Cerebellar nuclear complex (tissue), 1 donor: ENCODE results near the gene KDM4C.
"Not testable (repeated sequence)": the region's sequence is repeated elsewhere in the genome, so short reads cannot be mapped to it uniquely, and the experiment has no call there.

ENCODE experiments used
- DNase-seq, 2 experiments: peaks; one replicate each; lab custom pipeline; 2025; lab: John Stamatoyannopoulos, UW

The KDM4C gene

DNA sequence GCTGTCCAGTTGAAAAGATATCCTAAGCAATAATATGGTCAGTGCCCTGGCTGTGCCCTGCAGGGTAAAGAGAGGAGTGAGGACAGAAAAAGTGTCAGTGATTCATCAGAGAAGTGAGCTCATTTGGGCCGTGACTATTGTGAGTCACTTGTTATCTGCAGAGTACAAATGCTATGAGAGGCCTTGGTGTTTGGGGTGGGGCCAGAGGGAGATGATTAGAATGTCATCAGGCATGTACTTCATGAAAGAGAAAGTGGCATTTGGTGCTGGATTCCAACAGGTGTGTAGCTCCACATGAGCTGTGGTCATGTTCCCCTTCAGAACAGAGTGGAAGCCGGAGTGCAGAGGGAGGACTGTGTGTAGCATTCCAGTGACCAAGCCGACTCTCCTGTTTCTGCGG, 174.1 kb downstream of the KDM4C start:
- no peak for DNase-seq

DNA sequence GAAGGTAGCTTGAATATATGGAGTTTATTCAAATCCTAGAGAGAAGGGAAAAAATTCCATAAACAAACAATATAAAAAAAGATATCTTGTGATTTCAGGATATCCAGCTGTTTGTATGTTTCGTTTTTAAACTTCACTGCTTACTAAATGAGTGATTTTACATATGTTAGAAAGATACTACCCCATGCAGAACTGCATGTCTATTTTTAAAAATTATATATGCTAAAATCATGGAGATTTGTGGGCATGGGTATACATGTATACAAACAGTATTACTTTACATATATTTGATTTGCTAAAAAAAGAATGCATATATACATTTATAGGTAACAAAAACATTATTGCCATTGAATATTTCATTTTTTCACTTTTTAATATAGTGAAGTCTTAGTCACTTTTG, 178.3 kb downstream of the KDM4C start:
- no peak for DNase-seq

DNA sequence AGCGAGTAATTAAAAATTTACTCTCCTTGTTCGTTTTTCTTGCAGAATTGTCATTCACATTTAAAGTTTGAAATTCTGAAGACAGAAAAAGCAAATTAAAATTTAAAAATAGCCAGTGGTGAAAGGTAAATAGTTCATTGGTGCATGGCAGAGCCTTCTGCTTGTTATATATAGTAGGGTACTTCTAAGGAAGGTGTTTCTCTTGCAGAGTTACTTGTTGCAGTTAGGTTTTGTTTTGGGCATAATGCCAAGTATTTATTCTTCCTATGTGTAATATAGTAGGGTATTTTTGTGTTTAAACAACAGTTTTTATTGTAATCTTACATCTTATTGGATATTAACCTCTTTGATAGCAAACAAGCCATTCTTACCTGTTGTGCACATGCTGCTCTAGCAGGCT, 179.4 kb downstream of the KDM4C start:
- DNase-seq, result no peak

DNA sequence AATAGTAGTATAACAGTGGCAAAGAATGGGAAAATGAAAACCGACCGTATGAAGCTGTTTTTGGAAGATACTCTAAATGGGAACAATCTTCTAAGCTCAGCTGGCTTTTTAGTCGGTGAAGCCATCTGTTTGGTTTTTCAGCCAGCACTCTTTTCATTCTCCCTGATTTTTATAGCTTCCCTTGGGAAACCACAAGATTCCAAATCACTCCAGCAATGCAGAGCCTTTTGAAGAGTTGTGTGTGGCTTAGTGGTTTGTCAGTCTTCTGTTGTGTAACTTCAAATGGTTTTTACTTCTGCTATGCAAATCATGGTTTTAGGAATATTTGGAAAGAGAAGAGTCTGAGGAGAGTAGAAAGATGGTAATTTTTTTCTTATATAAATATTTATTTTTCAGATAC, 180.7 kb downstream of the KDM4C start:
- peak in 1 of 2 experiments; percentile 54 for DNase-seq

DNA sequence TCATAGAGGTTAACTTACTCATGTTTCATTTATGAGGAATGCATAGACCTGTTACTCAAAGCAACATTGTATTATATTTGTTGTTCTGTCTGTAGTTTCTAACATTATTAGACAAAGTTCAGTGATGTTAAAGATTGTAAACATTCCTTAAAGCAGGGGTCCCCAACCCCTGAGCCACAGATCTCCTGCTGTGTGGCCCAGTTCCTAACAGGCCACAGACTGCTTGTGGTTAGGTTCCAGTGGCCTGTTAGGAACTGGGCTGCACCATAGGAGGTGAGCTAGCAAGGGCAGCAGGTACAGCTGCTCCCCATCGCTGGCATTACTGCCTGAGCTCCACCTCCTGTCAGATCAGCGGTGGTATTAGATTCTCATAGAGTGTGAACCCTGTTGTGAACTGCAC, 181.1 kb downstream of the KDM4C start:
- no peak for DNase-seq

DNA sequence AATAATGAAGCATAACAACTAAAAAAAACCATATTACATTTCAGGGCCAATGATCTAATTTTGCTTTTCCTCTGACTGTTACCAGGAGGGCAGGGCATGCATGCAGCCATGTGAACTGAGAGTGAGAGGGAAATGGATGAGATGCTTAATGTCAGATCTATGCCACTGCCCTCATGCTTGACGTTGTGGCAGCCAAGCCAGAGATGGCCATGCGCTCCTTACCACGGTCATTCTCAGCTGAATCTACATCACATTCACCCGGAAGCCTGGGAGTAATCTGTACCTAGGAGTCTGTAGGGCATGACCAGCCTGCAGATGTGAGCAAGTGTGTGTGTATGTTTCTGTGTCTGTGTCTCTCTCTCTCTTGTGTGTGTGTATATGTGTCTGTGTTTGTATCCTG, 183.7 kb downstream of the KDM4C start:
- DNase-seq, result no peak

DNA sequence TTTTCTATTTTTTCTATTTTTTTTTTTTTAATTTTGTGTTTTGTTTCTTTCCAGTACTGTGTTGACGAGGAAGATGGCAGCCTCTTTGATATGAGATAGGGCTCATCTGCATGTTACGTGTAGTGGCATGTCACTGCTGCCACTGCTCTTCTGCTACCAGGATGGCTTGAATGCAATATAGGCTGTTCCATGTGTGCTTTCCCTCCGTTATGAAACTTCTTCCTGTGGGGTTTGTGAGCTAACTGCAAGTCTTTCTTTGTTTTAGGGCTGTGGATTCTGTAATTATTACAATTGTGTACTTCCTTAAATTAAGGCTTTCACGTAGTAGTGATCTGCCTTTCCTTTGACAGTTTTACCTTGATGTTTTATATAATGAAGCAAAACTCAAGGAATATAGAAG, 184.6 kb downstream of the KDM4C start:
- DNase-seq, result no peak

DNA sequence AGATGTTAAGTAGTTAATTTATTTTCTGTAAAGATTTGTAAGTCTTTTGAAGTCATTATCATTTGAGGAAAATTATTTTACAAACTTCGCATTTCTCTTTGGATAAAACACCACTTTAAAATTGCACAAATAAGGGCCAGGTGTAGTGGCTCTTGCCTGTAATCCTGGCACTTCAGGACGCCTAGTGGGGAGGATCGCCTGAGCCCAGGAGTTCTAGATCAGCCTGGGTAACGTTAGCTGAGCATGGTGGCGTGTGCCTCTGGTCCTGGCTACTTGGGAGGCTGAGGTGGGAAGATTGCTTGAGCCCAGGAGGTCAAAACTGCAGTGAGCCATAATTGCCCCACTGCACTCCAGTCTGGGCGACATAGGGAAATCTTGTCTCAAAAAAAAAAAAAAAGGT, 185.5 kb downstream of the KDM4C start:
- no peak for DNase-seq

DNA sequence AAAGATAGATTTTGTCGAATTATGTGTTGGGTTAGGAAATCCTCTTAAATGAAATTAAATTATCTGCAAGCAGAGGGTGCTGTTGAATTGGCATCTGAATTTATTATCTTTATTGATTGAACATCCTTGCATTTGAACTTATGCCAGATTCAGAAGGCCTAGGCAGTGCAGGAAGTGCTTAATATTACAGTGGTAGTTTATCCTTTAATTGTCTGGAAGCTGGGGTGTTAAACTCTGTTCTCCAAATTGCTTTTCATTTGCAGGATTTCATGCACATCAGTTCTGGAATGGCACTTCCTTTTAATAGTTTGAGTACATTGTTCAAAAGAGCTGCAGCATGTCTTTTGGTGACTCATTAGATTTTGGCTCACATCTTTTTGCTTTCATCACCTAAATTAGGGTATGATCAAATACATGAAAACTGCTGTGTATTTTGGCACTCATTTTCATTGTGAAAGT, 186.3 kb downstream of the KDM4C start:
- DNase-seq, result no peak

DNA sequence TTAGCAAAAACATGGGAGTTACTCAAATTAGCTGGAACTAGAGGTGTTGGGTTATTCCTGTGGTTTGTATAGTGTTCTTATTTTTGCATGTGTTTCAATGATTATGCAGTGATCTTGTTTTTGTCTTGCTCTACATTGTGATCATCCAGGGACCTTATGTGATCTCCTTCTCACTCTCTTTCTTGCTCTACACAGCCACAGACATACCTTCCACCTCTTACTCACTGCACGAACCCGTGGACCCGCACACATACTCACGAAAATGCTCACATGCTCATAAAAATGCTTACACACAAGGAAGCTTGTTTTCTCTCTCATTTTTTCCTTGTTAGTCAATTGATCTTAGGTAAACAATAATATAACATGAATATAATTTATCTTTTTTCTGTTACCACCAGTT, 187.1 kb downstream of the KDM4C start:
- no peak for DNase-seq

DNA sequence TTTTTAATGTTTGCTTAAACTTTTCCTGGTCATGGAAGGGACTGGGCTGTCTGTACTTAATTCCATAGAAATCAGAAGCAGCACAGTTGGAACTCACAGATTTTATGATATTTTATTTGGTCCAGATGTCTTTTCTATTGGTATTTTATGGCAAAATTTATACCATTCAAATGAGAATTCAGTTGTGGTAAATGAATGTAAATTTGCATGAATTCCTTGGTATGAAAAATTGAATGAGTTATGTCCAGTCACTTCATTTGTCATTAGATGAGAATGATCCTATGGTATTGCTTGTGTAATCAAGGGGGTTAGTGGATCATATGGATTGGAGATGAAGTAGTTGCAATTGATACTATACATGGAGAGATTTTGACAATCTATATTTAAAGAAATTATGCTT, 188.0 kb downstream of the KDM4C start:
- no peak for DNase-seq

DNA sequence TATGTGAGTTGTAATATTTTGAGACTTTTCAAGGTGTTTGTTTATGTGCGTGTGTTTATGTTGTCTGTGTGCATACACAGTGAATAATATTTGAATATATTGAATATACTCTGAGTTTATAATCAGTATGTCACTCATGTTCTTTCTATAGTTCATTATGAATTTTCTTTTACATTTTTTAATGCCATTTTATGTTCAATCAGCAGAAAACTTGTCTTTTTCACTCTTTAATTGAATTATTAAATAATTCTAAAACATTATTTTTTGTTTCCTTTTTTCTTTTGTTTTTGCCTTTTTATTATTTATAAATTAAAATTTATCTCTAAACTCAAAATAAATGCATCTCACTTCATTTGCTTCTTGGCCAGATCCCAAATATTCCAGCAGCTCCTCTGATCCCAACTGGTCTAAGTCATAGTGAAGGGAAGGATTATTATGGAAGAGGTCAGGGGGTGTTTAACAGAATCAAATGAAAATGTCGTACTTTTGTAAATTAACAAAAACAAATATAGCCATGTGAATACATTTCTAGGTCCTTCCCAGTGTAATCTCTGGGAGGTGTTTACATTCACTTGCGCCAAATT, 188.9 kb downstream of the KDM4C start:
- DNase-seq, result no peak

DNA sequence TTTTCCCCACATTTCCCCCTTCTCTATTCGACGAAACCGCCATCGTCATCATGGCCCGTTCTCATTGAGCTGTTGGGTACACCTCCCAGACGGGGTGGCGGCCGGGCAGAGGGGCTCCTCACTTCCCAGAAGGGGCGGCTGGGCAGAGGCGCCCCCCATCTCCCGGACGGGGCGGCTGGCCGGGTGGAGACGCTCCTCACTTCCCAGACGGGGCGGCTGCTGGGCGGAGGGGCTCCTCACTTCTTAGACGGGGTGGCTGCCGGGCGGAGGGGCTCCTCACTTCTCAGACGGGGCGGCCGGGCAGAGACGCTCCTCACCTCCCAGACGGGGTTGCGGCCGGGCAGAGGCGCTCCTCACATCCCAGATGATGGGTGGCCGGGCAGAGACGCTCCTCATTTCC, 191.1 kb downstream of the KDM4C start:
- DNase-seq, result not testable (repeated sequence)

DNA sequence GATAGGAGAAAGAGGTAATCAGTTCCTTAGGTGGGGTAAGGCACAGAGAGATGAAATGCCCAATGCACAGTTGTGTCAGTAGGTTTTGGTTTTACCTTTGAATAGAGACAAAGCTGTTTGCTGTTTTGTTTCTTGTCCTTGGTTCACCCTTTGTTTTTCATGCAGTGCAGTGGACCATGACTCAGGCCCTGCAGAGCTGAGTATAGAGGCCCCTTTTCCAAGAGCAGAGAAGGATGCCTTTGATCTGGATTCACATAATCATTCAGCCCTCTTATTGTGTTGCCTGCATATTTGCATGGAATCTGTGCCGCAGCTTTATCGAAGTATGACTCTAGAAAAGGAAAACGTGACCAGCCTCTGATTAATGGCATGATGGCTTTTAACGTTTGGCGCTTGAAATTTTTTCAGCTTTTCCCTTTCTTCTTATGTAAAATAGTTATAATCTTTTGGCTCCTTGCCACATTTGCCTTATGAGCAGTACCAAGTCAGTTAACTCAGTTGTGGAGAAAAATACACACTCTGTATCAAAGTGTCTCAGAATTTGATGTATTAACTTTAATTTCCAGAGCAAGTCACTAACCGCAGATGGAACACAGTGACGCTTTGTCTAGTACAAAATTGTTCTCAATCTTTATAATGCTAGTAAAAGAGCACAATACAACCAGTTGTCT, 197.6 kb downstream of the KDM4C start:
- DNase-seq, result no peak

DNA sequence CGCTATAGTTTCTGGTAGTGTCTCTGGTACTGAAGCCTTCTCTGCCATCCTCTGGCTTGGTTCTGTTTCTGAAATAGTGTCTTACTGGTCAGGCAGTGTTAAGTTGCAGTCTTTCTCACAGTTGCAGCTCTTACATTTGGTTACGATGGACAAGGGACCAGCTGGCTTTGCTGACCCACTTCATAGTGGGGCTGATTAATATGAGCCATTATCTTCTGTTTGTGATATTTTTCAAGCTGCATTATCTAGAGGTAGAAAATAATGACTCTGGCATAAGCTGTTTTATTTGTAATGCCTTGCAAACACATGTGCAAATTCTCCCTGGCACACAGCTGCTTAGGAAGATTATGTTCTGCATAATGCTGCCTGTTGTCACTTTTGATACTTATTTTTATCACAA, 199.1 kb downstream of the KDM4C start:
- DNase-seq, result no peak

DNA sequence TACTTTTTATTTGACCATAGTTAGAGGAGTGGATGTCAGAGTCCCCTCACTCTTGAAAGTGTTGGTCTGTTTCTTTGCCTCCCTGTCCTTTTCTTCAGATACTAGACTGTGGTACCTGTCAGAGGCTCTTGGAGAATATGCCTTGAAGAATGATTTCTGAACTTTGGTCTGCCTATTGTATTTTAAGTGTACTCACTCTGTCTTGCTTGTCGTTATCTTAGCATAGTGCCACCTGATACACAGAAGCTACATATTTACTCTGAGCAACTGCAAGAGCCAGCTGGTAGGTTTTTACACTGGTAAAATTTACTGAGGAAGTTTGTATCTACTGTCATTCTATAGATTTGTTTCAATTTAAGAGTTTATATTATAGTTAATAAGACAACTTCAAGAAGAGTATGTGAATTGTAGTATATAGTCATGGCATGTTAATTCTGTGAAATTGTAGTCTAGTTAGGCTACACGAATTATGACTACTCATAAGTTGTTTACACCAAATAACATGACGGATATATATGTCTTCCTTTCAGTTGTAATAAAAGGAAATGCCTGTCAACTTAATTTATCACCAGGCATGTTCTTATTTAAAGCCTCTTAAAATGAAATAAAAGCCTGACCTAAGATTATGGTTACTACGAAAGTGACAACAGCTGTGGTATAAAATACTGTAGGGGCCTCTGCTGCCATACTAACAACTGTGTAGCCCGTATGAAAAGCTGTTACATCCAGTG, 201.7 kb downstream of the KDM4C start:
- DNase-seq, result no peak

DNA sequence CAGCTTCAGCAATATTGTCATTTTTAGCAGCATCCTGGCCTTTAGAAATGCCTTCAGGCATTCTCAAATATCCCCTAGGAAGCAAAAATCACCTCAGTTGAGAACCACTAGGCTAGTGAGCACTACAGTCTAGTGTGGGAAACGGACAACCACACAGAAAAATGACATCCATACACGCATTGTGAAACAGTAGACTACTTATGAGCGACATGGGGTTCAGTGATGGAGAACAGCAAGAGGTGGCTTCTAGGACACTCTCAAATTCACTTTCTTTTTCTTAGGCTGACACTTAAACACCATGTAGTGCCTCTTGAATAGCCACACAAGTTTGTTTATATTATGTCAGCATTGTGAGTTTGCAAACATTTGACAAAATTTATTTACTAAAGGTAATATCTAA, 203.0 kb downstream of the KDM4C start:
- no peak for DNase-seq

DNA sequence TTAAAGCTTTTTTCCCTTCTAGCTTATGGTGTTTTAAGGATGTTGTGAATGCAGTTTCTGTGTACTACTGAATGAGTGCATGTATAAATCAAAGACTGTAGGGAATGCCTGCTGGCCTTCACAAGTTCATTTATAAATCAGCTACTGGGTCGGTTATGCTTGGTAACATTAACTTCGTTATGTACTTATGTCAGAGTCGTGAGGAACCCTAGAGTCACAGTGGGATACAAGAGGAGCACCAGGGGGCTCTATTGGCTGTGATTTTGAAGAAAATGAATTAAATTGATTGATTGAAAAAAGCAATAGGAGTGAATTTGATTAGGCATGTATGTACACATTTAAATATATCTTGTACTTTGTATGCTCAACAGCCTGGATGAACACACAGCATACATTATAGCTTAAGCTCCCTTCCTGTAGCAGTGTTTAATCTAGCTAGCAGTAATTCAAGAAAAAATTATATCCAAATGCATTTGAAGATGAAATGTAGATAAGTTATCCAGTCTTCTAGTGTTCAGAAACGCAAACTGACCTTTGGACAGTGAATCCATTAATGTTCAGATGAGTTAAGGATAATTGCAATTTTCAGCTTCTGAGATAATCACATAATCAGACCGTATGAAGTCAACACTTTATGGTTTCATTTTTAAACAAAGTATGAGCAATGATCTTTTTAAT, 204.2 kb downstream of the KDM4C start:
- no peak for DNase-seq

DNA sequence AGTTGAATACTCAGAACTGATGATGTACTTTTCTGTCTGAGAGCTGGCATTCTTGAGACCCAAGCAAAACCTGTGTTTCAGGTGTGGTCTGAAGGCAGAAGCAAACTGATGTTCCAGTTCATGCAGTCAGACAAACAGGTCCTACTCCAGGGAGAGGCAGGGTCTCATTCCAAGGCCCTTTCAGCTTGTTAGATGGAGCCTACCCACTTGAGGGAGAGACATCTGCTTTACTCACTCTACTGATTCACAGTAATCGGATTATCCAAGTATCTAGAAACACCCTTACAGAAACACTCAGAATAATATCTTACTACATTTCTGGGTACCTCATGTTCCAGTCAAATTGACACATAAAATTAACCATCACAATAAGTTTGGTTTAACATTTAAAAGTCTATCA, 207.8 kb downstream of the KDM4C start:
- DNase-seq, result no peak

DNA sequence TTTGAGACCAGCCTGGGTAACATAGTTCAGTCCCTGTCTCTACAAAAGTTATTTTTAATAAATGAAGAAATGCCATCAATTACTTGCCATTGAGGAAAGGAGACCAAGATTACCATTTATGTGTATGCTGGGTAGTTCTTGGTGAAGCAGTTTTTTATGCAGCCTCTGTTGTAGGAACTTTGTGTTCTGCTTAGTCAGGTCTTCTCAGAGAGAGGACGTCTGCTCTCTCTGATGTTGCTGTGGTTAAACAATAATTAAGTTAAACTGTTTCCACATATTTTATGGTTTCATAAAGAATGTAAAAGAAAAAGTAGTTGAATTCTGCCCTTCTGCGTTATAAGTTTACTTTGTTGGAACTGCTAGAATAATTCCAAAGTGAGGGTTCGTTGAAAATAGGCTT, 210.5 kb downstream of the KDM4C start:
- no peak for DNase-seq

DNA sequence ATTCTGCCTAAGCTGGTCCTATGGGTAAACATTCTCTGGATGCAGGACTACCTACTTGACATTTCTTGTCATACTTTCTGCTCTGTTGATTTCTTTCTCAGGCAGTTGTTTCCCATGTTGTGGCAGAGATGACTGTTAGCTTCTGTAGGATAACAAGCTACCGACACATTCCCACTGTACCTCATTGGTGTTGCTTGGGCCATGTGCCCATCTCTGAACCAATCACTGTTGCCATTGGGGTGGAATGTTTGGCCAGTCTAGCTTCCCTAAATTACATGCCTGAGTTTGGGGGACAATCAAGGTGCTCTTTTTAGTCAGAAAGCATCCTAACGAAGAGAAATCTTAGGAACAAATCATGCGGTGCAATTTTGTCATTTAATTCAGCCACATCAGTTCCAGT, 212.0 kb downstream of the KDM4C start:
- DNase-seq, result no peak

DNA sequence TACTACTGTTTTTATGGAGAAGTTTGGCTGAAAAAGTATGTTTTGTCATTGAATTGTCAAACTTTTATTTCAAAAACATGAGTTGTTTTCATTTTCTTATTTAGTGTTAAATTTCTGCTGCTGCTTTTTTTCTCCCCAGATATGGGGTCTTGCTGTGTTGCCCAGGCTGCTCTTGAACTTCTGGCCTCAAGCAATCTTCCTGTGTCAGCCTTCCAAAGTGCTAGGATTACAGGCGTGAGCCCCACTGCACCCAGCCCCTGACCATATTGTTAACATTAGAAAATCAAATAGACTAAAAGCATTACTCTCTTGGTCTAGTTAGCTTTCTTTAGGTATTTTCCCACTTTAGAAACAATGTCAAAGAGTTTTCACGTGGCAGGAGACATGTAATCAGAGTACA, 215.3 kb downstream of the KDM4C start:
- no peak for DNase-seq

DNA sequence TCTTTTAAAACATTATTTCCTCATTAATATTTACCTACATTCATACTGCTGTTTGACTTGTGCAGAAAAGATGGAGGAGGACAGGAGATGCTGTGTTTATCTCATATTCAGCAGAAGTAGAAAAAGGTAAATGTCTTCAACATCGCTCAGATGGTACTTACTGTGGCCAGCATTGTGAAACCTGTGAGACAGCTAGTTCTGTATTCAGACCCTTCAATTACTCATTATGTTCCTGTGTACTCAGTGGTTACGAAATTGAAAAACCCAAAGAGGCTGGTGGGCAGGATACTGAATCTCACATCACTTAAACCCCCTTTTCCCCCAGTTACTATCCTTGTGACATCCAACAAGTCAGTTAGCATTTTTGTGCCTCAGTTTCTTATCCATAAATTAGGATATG, 216.0 kb downstream of the KDM4C start:
- DNase-seq, result no peak
